Esophagus muscularis mucosa (tissue), 4 donors: ENCODE data around the gene FASTK. TPM values are rescaled to one million over a fixed set of nuclear protein-coding genes. Genes with fewer than 3 reads are reported as not detected.

Experiments
- DNase-seq: peaks from one replicate; pipeline ENCODE4 v3.0.0-alpha.2; 2017; ENCODE audit errors: extremely low spot score
- H3K27ac ChIP-seq, 4 donors: fragments of 200-600 bp; sonication (generic); replicated peaks in 1 of 4; 1 replicate in 3 of 4; 2 replicates in 1 of 4; pipeline ENCODE4 v1.5.1; 2016 to 2019; ENCODE audit warnings: mild to moderate bottlenecking in 1 of 4
- H3K27me3 ChIP-seq, 4 donors: fragments of 200-600 bp; sonication (generic); one replicate each; pipeline versions ENCODE4 v1.5.1 to v1.6.0; 2016 to 2019
- H3K36me3 ChIP-seq, 4 donors: fragments of 200-600 bp; sonication (generic); one replicate each; pipeline ENCODE4 v1.5.1; 2016 to 2019
- H3K4me1 ChIP-seq, 4 donors: fragments of 200-600 bp; sonication (generic); one replicate each; pipeline ENCODE4 v1.5.1; 2016 to 2019
- H3K4me3 ChIP-seq, 4 donors: fragments of 200-600 bp; sonication (generic); 1 replicate in 2 of 4; 2 replicates in 2 of 4; pipeline ENCODE4 v1.5.1; 2016 to 2019; ENCODE audit warnings: mild to moderate bottlenecking in 4 of 4, moderate library complexity in 1 of 4
- H3K9me3 ChIP-seq, 4 donors: fragments of 200-600 bp; sonication (generic); 1 replicate in 3 of 4; 2 replicates in 1 of 4; pipeline ENCODE4 v1.5.1; 2016 to 2019
- CTCF ChIP-seq, 3 experiments: fragments of 200-600 bp in 2 of 3; fragments of 450-650 bp in 1 of 3; sonication (generic) in 2 of 3; IDR thresholded peaks; one replicate each; pipeline ENCODE4 v1.5.1; 2017 to 2019; ENCODE audit warnings: antibody characterized with exemption in 3 of 3, mild to moderate bottlenecking in 2 of 3, moderate library complexity in 1 of 3
- EP300 ChIP-seq: sonication (generic); formaldehyde crosslinking; IDR thresholded peaks from one replicate; pipeline ENCODE4 v1.6.1; 2017; ENCODE audit warnings: antibody characterized with exemption
- POLR2A ChIP-seq: fragments of 450-650 bp; IDR thresholded peaks from one replicate; pipeline ENCODE4 v1.6.1; 2017; ENCODE audit warnings: antibody characterized with exemption, moderate library complexity, mild to moderate bottlenecking, low read depth
- POLR2AphosphoS5 ChIP-seq, 2 donors: sonication (generic); formaldehyde crosslinking; IDR thresholded peaks; one replicate each; pipeline ENCODE4 v1.6.1; 2017; ENCODE audit warnings: antibody characterized with exemption in 2 of 2
- WGBS: methylation state at CpG from one replicate; pipeline ENCODE4 v1.1.5; 2018; 5-methylcytosine and 5-hydroxymethylcytosine counted together
- intact Hi-C: fragments of 100-400 bp; cut with DNase I; formaldehyde crosslinking; loops from one replicate; pipeline ENCODE4 v1.15.1; 2023
- total RNA-seq, 4 donors: library from RNA; depleted of rRNA; stranded (reverse); fragments of >200 nt; gene quantifications; one replicate each; pipeline versions ENCODE4 v1.1.0 to v1.2.1, GENCODE V29; 2016

Gene FASTK
- total RNA-seq, 4 donors from 2014 or later: 45.7 to 74.9 (median 60.4) TPM

GRCh38 chr7:151113344-151114150 is 32.9 kb upstream of the FASTK start:
- H3K4me1 ChIP-seq: peaks cover 17 to 65% (median 50%) of the 10 kb centered on the region in 4 donors
- intact Hi-C loops: loop anchor here (5.0 kb wide), 2 partner anchors 51 to 86 kb away; partner anchors contain the start of gene ABCB8
- no peak for DNase-seq
- H3K36me3 ChIP-seq: peaks cover 4 to 21% (median 20%) of the 10 kb centered on the region in 4 donors
- no peak overlapping the region for H3K27ac ChIP-seq
- WGBS: 53% methylated on average over 11 of the region's 13 CpGs
- H3K4me3 ChIP-seq: no peak overlapping the region
- H3K9me3 ChIP-seq: no peaks in the 10 kb centered on the region
- no peaks in the 10 kb centered on the region for H3K27me3 ChIP-seq
- TF ChIP-seq POLR2A (no peak), CTCF (IDR thresholded peaks at IDR 0.05) (no peak), POLR2AphosphoS5 (IDR thresholded peaks at IDR 0.05) (no peak), EP300 (no peak)

GRCh38 chr7:151110941-151111645 is 30.5 kb upstream of the FASTK start:
- peak; percentile 95 for DNase-seq
- H3K4me3 ChIP-seq: no peak overlapping the region
- H3K36me3 ChIP-seq: peaks cover 0 to 4% (median 0%) of the 10 kb centered on the region in 4 donors
- peak overlapping the region in 2 of 4 donors; percentile 5 to 20 for H3K27ac ChIP-seq
- no peaks in the 10 kb centered on the region for H3K27me3 ChIP-seq
- TF ChIP-seq POLR2AphosphoS5 (IDR thresholded peaks at IDR 0.05) (peak; percentile 47 to 70), EP300 (no peak), CTCF (IDR thresholded peaks at IDR 0.05) (peak; percentile 88 to 96 (median 88)), POLR2A (no peak)
- no peaks in the 10 kb centered on the region for H3K9me3 ChIP-seq
- H3K4me1 ChIP-seq: peaks cover 17 to 58% (median 46%) of the 10 kb centered on the region in 4 donors
- 14% methylated on average over 6 of the region's 20 CpGs for whole genome bisulfite sequencing
- intact Hi-C loops: loop anchor here (5.0 kb wide), 2 partner anchors 49 to 84 kb away; partner anchors contain the start of gene ABCB8

DNA sequence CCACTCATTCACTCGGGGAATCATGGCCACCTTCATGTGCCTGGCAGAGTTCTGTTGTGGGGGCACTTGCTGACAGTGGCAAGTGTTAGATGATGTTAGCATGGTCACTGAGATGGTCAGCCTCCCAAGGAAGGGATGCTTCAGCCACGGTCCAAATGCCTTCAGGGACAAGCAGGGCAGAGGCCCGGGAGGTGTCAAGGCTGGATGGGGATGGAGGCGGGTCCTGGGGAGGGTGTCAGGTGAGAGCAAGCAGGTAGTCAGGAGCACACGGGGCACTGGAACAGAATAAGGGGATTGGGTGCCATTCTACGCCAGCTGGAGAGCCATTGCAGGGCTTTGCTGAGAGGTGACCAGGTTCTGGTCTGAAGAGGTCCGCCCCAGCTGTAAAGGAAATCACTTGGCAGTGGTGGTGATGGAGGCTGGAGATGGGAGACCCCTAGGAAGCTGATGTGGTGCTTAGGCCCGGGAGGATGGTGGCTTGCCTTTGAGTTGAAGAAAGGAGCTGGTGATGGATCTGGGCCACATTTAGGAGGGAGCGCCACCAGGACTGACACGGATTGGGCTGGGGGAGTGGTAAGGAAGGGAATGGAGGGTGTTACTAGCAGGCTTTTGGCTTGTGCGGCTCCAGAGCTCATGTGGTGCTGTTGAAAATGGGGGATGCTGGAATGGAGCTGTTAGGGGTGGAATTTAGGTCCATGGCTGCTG is 29.8 kb upstream of the FASTK start:
- DNase-seq: no peak
- peaks cover 14 to 51% (median 39%) of the 10 kb centered on the region in 4 donors for H3K4me1 ChIP-seq
- 73% methylated on average over 10 of the region's 11 CpGs for WGBS
- no peak for TF ChIP-seq POLR2A
- no peak for TF ChIP-seq POLR2AphosphoS5 (IDR thresholded peaks at IDR 0.05)
- TF ChIP-seq CTCF (IDR thresholded peaks at IDR 0.05): no peak
- no peak for TF ChIP-seq EP300
- peaks cover 0 to 4% (median 0%) of the 10 kb centered on the region in 4 donors for H3K36me3 ChIP-seq
- H3K27ac ChIP-seq: peak overlapping the region in 2 of 4 donors; percentile 27 to 34
- H3K4me3 ChIP-seq: no peak overlapping the region
- no peaks in the 10 kb centered on the region for H3K9me3 ChIP-seq
- intact Hi-C loops: loop anchor here (5.0 kb wide), 2 partner anchors 48 to 83 kb away; partner anchors contain the start of gene ABCB8
- no peaks in the 10 kb centered on the region for H3K27me3 ChIP-seq

GRCh38 chr7:151109094-151110048 is 28.8 kb upstream of the FASTK start:
- DNase-seq: no peak
- Histone ChIP-seq H3K27ac (peak overlapping the region in 3 of 4 donors; percentile 27 to 41 (median 34)), H3K4me3 (no peak overlapping the region), H3K9me3 (no peaks in the 10 kb centered on the region), H3K36me3 (peaks cover 0 to 9% (median 2%) of the 10 kb centered on the region in 4 donors), H3K4me1 (peaks cover 16 to 52% (median 40%) of the 10 kb centered on the region in 4 donors), H3K27me3 (no peaks in the 10 kb centered on the region)
- TF ChIP-seq POLR2AphosphoS5 (IDR thresholded peaks at IDR 0.05) (no peak), CTCF (IDR thresholded peaks at IDR 0.05) (no peak), EP300 (no peak), POLR2A (no peak)
- intact Hi-C loops: loop anchor here (5.0 kb wide), 2 partner anchors 47 to 82 kb away; partner anchors contain the start of gene ABCB8
- 70% methylated on average over 15 of the region's 15 CpGs for WGBS
